IPS DF 6.9 (cell line): ENCODE data around the gene CERCAM.

ENCODE experiments used
- DNase-seq: peaks from one replicate; pipeline ENCODE4 v3.0.0-alpha.2; 2013; ENCODE audit warnings: low read depth, low spot score
- H3K27ac ChIP-seq: one replicate; pipeline ENCODE4 v1.5.1; 2013; ENCODE audit warnings: low read length, control low read depth
- H3K27me3 ChIP-seq: 2 replicates; pipeline ENCODE4 v1.6.1; 2013; ENCODE audit warnings: mild to moderate bottlenecking, low read length; ENCODE audit not compliant: control insufficient read depth, insufficient read depth
- H3K36me3 ChIP-seq: 2 replicates; pipeline ENCODE4 v1.6.1; 2013; ENCODE audit warnings: low read length; ENCODE audit not compliant: control insufficient read depth, insufficient read depth
- H3K4me1 ChIP-seq: 2 replicates; pipeline ENCODE4 v1.6.1; 2013; ENCODE audit warnings: low read length; ENCODE audit not compliant: control insufficient read depth, insufficient read depth
- H3K4me3 ChIP-seq: 2 replicates; pipeline ENCODE4 v1.5.1; 2013; ENCODE audit warnings: mild to moderate bottlenecking, low read length
- H3K9me3 ChIP-seq: 2 replicates; pipeline ENCODE4 v1.6.1; 2013; ENCODE audit warnings: low read length, inconsistent platforms; ENCODE audit not compliant: control insufficient read depth, insufficient read depth
- WGBS: extraction: QIAGEN DNeasy Blood & Tissue Kit; methylation state at CpG from one replicate; pipeline ENCODE4 v1.1.7; 2013; ENCODE audit warnings: mixed read lengths, missing lambda C conversion rate; ENCODE audit not compliant: insufficient read length, insufficient coverage; 5-methylcytosine and 5-hydroxymethylcytosine counted together

The CERCAM gene, protein sequence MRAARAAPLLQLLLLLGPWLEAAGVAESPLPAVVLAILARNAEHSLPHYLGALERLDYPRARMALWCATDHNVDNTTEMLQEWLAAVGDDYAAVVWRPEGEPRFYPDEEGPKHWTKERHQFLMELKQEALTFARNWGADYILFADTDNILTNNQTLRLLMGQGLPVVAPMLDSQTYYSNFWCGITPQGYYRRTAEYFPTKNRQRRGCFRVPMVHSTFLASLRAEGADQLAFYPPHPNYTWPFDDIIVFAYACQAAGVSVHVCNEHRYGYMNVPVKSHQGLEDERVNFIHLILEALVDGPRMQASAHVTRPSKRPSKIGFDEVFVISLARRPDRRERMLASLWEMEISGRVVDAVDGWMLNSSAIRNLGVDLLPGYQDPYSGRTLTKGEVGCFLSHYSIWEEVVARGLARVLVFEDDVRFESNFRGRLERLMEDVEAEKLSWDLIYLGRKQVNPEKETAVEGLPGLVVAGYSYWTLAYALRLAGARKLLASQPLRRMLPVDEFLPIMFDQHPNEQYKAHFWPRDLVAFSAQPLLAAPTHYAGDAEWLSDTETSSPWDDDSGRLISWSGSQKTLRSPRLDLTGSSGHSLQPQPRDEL

DNA sequence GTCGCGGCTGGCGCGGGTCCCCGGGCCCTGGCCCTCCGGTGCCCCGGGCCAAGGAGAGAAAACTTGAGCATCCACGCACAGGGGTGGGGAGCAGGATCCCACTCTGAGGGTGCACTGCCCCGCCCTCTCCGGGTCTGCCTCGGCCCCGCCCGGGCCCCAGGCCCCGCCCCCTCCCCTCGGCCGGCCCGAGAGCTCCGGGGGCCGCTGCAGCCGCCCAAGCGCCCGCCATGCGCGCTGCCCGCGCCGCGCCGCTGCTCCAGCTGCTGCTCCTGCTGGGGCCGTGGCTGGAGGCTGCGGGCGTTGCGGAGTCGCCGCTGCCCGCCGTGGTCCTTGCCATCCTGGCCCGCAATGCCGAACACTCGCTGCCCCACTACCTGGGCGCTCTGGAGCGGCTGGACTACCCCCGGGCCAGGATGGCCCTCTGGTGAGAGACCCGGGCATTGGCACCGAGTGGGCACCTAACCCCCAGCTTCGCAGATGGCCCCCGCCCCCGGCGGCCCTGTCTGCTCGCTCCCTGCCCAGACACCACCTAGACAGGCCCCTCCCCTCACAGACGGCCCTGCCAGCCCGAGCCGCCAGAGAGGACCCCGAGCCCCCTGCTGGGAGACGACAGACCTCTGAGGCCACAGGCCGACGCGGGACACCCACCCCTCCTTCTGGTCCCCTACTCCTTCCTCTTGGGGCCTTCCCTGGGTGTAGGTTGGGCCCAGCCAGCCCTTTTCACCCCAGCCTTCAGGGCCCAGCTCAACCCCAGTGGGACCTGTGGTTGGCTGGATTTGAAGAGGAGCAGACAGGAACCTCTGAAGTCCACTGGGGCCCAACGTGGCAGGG lies at the start of gene CERCAM:
Gene CERCAM (plus strand): TSS at position 207 of the 831 bp plus-strand sequence. CDS start 21 bp downstream, at position 228.
- Histone ChIP-seq H3K27ac (no peak within 1 kb of the TSS), H3K9me3 (no peaks in the 10 kb centered on the region), H3K4me3 (peak within 1 kb of the TSS; percentile 86), H3K4me1 (peaks cover 7% of the 10 kb centered on the region; the same call in 1 of the 2 replicates), H3K27me3 (peaks cover 16% of the 10 kb centered on the region), H3K36me3 (no peaks in the 10 kb centered on the region)
- DNase-seq: no peak
- WGBS: no CpG with 5 or more reads among the region's 59 CpGs

DNA sequence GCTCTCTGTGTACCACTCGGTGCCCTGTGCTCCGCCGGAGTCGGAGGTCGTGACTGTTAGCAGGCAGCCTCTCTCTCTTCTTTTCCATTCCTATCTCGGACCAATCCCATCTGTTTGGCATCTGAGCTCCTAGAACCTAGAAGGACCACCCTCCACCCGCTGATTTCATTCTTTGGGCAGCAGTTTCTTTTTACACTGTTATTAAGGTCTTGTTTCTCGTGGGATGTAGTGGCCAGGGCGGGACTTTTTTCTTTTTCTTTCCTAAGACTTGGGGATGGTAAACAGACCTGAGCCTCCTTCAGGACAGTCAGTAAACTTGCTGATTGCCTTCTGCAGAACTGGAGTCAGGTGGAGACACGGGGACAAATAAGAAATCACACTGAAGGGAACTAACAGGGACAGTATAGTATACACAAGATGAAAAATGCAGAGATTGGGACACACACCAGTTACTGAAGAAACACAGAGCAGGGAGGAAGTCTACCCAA lies 49.0 kb upstream of the CERCAM start:
- Histone ChIP-seq H3K27ac (no peak overlapping the region), H3K4me3 (peak overlapping the region; percentile 56), H3K27me3 (peaks cover 5% of the 10 kb centered on the region; the same call in 1 of the 2 replicates), H3K36me3 (no peaks in the 10 kb centered on the region), H3K4me1 (peaks cover 4% of the 10 kb centered on the region; the same call in 1 of the 2 replicates), H3K9me3 (no peaks in the 10 kb centered on the region)
- DNase-seq: no peak
- no CpG with 5 or more reads among the region's 10 CpGs for WGBS

DNA sequence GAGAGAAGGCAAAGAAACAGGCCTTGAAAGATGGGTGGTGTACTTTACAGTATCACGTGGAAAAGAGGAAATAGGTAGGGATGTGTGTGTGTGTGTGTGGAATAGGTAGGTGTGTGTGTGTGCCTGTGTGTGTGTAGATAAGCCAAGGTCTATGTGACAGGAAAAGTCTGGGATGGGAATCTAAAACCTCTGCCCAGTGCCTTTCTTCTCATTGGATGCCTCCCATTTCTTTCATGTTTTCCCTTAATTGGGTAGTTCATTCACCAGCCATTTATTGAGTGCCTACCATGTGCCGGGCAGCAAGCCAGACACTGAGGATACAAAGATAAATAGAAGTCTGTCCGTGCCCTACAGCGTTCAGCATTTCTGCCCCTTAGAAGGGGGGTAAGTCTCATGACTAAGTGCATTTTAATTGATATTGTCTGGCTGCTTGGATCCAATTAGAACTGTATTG lies 48.4 kb upstream of the CERCAM start:
- Histone ChIP-seq H3K4me3 (peak overlapping the region; percentile 56; the same call in 1 of the 2 replicates), H3K27me3 (no peaks in the 10 kb centered on the region; the same call in 1 of the 2 replicates), H3K36me3 (no peaks in the 10 kb centered on the region), H3K9me3 (no peaks in the 10 kb centered on the region), H3K4me1 (peaks cover 4% of the 10 kb centered on the region; the same call in 1 of the 2 replicates), H3K27ac (no peak overlapping the region)
- WGBS: 100% methylated on average over 1 of the region's 4 CpGs
- no peak for DNase-seq

DNA sequence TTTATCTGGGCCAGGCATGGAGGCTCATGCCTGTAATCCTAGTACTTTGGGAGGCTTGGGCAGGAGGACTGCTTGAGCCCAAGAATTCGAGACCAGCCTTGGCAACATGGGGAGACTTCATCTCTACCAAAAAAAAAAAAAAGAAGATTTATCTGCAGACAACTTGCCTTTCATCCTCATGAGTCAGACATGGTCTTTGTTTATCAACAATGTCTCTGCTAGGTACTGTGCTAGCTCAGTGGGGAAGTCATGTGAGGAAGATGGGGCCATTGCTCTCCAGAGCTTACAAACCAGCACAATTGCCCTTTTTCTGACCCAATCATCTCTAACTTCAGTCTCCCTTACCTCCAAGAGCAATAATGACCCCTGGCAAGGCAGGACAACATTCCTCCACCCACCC lies 47.9 kb upstream of the CERCAM start:
- DNase-seq: no peak
- Histone ChIP-seq H3K9me3 (no peaks in the 10 kb centered on the region), H3K4me3 (no peak overlapping the region), H3K4me1 (peaks cover 4% of the 10 kb centered on the region; the same call in 1 of the 2 replicates), H3K36me3 (no peaks in the 10 kb centered on the region), H3K27me3 (no peaks in the 10 kb centered on the region), H3K27ac (no peak overlapping the region)
- no CpG with 5 or more reads among the region's 1 CpG for WGBS

DNA sequence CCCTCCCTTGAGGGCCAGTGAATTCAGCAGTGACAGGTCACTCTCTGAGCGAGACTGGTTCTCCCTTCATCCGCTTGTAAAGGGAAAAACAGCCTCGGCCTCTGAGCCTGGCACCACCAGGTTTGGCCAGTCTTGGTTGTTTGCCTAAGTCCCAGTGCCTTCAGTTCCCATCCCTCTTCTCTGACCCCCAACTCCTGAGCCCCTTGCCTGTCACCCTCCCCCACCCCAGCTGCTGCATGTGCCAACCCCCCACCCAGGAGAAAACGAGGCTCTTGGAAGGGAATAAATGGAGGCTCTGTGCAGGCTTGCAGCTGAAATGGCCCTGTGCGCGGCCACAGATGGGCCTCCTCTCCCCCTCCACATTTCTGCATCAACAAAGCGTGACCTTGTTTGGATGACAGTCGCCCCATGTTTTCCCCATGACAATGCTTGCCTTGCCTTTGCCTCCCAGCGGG lies 46.4 kb upstream of the CERCAM start:
- Histone ChIP-seq H3K9me3 (no peaks in the 10 kb centered on the region), H3K27ac (no peak overlapping the region), H3K36me3 (no peaks in the 10 kb centered on the region)

DNA sequence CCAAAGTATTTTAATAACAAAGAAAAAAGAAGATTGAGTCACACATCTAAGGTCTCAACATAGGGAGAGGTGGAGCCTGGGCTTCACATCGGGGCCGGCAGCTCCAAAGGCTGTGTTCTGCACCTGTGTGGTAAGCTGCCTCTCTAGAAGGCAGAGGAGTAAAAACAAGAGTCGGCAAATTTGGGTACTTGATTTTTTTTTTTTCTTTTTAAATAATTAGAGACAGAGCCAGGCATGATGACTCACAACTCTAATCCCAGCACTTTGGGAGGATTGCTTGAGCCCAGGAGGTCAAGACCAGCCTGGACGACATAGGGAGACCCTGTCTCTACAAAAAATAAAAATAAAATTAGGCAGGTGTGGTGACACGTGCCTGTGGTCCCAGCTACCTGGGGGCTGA lies 44.8 kb upstream of the CERCAM start:
- Histone ChIP-seq H3K4me1 (peaks cover 4% of the 10 kb centered on the region; the same call in 1 of the 2 replicates), H3K4me3 (no peak overlapping the region), H3K36me3 (no peaks in the 10 kb centered on the region), H3K27me3 (no peaks in the 10 kb centered on the region), H3K9me3 (no peaks in the 10 kb centered on the region), H3K27ac (no peak overlapping the region)
- no CpG with 5 or more reads among the region's 5 CpGs for WGBS
- no peak for DNase-seq

More for the DNA sequence above, 46.4 kb upstream of the CERCAM start:
- Histone ChIP-seq H3K4me1 (peaks cover 4% of the 10 kb centered on the region; the same call in 1 of the 2 replicates), H3K27me3 (no peaks in the 10 kb centered on the region), H3K4me3 (no peak overlapping the region)
- DNase-seq: no peak
- no CpG with 5 or more reads among the region's 9 CpGs for WGBS

DNA sequence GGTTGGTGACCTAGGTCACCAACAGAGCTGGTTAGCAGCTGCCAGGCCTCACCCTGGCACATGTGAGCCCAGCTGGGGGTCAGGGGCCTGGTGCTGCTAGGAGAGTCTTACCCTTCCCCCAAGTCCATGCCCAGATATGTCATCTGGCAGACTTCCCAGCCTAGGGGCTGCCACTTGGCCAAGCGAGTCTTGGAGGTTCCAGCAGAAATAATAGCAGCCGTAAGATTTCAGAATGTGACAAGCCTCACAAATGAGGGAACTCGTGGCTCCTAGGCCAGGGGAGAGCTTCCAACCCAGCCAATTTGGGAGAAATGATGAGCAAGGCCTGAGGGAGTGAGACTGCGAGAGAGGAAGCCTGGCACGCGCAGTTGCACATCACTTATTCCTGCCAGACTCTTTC lies 38.4 kb upstream of the CERCAM start:
- Histone ChIP-seq H3K9me3 (no peaks in the 10 kb centered on the region), H3K27me3 (peaks cover 4% of the 10 kb centered on the region; the same call in 1 of the 2 replicates), H3K27ac (no peak overlapping the region), H3K36me3 (no peaks in the 10 kb centered on the region), H3K4me3 (no peak overlapping the region), H3K4me1 (peaks cover 25% of the 10 kb centered on the region)
- no CpG with 5 or more reads among the region's 6 CpGs for WGBS
- DNase-seq: no peak

DNA sequence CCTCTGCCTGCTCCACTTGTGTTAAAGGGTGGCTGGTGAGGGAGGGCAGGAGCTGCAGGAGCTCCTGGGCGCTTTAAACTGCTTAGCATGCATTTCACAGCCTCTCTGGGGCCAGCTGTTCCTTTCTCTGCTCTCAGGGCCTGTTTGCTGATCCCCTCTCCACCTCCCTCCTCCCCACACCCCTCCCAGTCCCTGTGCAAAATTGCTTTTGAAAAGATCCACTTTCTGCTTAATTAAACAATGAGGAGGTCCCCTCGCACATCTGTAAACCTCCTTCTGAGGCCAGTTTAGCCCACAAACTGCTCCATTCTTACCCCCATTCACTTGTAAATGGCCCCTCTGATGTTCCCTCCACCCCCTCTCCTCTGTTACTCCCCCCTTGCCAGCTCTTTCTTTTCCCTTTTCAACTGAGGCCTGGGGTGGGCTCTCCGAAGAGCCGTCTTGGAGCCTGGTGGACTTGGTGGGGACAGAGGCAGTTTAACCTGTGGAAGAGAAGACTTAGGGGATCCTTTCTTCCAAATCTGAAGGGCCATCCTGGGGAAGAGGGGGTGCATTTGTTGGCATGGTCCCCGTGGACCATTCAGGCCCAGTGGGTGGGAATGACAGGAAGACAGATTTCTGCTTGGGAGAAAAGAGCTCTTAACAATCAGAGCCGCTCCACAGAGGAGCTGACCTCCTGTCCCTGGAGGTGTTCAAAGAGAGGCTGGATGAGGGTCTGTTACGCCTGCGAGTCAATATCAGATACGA lies 37.5 kb upstream of the CERCAM start:
- Histone ChIP-seq H3K9me3 (no peaks in the 10 kb centered on the region), H3K27me3 (peaks cover 6% of the 10 kb centered on the region; the same call in 1 of the 2 replicates), H3K4me1 (peaks cover 25% of the 10 kb centered on the region), H3K36me3 (no peaks in the 10 kb centered on the region), H3K4me3 (no peak overlapping the region), H3K27ac (no peak overlapping the region)
- no peak for DNase-seq
- WGBS: no CpG with 5 or more reads among the region's 9 CpGs

DNA sequence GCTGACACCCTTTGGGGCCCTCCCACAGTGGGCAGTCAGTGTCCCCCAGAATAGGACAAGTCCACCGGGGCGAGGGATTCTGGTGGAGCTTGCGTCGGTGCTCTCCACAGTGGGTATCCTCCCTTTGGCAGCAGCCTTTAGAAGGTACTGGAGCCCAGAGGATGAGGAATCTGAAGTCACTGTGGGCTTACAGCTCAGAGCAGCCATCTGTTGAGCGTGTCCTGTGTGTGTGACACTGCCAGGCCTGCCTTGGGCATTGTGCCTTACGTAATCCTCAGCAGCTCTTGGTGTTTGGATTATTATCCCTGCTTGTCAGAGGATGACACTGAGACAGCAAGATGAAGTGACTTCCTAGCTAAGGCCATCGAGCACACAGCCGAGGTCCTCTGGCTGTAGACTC lies 36.9 kb upstream of the CERCAM start:
- H3K4me1 ChIP-seq: peaks cover 25% of the 10 kb centered on the region
- no peaks in the 10 kb centered on the region for H3K36me3 ChIP-seq
- no peak overlapping the region for H3K4me3 ChIP-seq
- no peaks in the 10 kb centered on the region for H3K9me3 ChIP-seq
- peaks cover 6% of the 10 kb centered on the region; the same call in 1 of the 2 replicates for H3K27me3 ChIP-seq
- H3K27ac ChIP-seq: no peak overlapping the region
- DNase-seq: no peak
- WGBS: no CpG with 5 or more reads among the region's 8 CpGs
